Gastroesophageal sphincter (tissue), 4 donors: ENCODE results near the gene MRPS10. TPM values are rescaled to one million over a fixed set of nuclear protein-coding genes. Genes with fewer than 3 reads are reported as not detected.
"Not testable (repeated sequence)": the region's sequence is repeated elsewhere in the genome, so short reads cannot be mapped to it uniquely, and the experiment has no call there.

Experiments
- ATAC-seq: fragments of 150-250 bp; one replicate; pipeline ENCODE4 v1.9.1; 2016; ENCODE audit warnings: mild to moderate bottlenecking, moderate library complexity
- H3K27ac ChIP-seq, 4 donors: fragments of 200-600 bp; sonication (generic) in 3 of 4; 1 replicate in 3 of 4; 2 replicates in 1 of 4; pipeline ENCODE4 v1.5.1; 2016 to 2019
- H3K27me3 ChIP-seq: fragments of 200-600 bp; sonication (generic); one replicate; pipeline ENCODE4 v1.5.1; 2019
- H3K36me3 ChIP-seq, 2 donors: fragments of 200-600 bp; sonication (generic); one replicate each; pipeline ENCODE4 v1.5.1; 2019; ENCODE audit warnings: control low read depth in 1 of 2
- H3K4me1 ChIP-seq, 3 donors: fragments of 200-600 bp; sonication (generic); 1 replicate in 2 of 3; 2 replicates in 1 of 3; pipeline ENCODE4 v1.5.1; 2016 to 2019; ENCODE audit warnings: control low read depth in 2 of 3
- H3K4me3 ChIP-seq, 2 donors: fragments of 200-600 bp; sonication (generic); one replicate each; pipeline ENCODE4 v1.5.1; 2019; ENCODE audit warnings: mild to moderate bottlenecking in 1 of 2, moderate library complexity in 1 of 2
- H3K9me3 ChIP-seq, 3 donors: fragments of 200-600 bp; sonication (generic); one replicate each; pipeline ENCODE4 v1.5.1; 2017 to 2019; ENCODE audit warnings: control low read depth in 2 of 3
- EP300 ChIP-seq: sonication (generic); formaldehyde crosslinking; IDR thresholded peaks from one replicate; pipeline ENCODE4 v1.6.1; 2017; ENCODE audit warnings: antibody characterized with exemption, mild to moderate bottlenecking
- POLR2A ChIP-seq, 2 donors: fragments of 450-650 bp; IDR thresholded peaks; one replicate each; pipeline ENCODE4 v1.6.1; 2017; ENCODE audit warnings: antibody characterized with exemption in 2 of 2, mild to moderate bottlenecking in 2 of 2, moderate library complexity in 1 of 2
- POLR2AphosphoS5 ChIP-seq: sonication (generic); formaldehyde crosslinking; IDR thresholded peaks from one replicate; pipeline ENCODE4 v1.6.1; 2017; ENCODE audit warnings: antibody characterized with exemption
- WGBS, 2 donors: methylation state at CpG; one replicate each; pipeline ENCODE4 v1.1.5; 2018; ENCODE audit warnings: low coverage in 1 of 2; 5-methylcytosine and 5-hydroxymethylcytosine counted together
- total RNA-seq, 4 donors: library from RNA; depleted of rRNA; stranded (reverse); fragments of >200 nt; gene quantifications; one replicate each; pipeline ENCODE4 v1.1.0, GENCODE V29; 2016
- TF ChIP-seq, protein P1 (sequence below), 4 experiments: fragments of 200-600 bp in 2 of 4; fragments of 450-650 bp in 2 of 4; sonication (generic) in 1 of 4; IDR thresholded peaks; one replicate each; pipeline ENCODE4 v1.5.1; 2017 to 2019; ENCODE audit warnings: antibody characterized with exemption in 4 of 4, mild to moderate bottlenecking in 2 of 4, moderate library complexity in 2 of 4

The MRPS10 gene
- total RNA-seq, 4 donors from 2014 or later = 29.2 to 45.1 (median 34.8) TPM

DNA sequence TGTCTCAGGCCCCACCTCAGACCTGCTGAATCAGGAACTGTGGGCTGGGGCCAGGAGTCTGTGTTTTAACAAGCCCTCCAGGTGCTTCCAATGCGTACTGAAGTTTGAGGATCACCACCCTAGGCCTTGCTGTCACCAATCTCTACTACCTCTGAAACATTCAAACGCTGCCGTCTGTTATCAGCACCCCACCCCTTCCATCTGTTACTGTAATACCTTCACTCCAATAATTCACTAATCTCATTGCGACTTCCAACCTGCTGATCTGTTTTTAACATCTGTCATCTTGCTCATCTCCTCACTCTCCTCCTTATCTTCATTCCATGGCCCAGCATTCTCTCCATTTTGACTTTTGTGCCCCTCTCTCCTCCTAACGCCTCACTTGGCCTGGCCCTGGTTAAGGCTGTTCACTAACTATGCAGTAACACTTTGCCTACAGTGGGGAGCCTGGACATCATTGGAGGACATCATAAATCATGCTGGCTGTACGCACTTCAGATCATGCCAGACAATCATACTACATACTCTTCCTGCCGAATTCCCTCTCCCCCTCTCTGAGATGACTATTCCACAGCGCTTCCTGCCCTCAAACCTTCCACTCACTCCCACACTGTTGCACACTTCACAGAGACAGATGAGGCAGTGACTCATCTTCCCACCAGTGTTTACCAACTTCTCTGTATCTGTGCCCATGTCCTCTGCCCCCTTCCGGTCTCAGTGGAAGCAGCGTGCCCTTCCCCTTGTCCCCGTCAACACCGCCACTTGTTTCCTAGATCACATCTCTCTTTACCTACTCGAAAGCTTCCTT, 19.9 kb downstream of the MRPS10 start:
- no peak for ATAC-seq
- 62 to 64% methylated on average over 12 to 13 of the region's 13 CpGs for WGBS, 2 donors
- H3K36me3 ChIP-seq = peaks cover 0 to 11% of the 10 kb centered on the region in 2 donors
- H3K4me3 ChIP-seq = no peak overlapping the region
- peaks cover 0 to 20% (median 4%) of the 10 kb centered on the region in 3 donors for H3K4me1 ChIP-seq
- no peak overlapping the region for H3K27ac ChIP-seq
- TF ChIP-seq POLR2AphosphoS5 = no peak
- TF ChIP-seq, protein P1, sequence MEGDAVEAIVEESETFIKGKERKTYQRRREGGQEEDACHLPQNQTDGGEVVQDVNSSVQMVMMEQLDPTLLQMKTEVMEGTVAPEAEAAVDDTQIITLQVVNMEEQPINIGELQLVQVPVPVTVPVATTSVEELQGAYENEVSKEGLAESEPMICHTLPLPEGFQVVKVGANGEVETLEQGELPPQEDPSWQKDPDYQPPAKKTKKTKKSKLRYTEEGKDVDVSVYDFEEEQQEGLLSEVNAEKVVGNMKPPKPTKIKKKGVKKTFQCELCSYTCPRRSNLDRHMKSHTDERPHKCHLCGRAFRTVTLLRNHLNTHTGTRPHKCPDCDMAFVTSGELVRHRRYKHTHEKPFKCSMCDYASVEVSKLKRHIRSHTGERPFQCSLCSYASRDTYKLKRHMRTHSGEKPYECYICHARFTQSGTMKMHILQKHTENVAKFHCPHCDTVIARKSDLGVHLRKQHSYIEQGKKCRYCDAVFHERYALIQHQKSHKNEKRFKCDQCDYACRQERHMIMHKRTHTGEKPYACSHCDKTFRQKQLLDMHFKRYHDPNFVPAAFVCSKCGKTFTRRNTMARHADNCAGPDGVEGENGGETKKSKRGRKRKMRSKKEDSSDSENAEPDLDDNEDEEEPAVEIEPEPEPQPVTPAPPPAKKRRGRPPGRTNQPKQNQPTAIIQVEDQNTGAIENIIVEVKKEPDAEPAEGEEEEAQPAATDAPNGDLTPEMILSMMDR (IDR thresholded peaks at IDR 0.05) = no peak
- no peak for TF ChIP-seq POLR2A (IDR thresholded peaks at IDR 0.05)
- no peak for TF ChIP-seq EP300
- H3K27me3 ChIP-seq = no peaks in the 10 kb centered on the region
- no peaks in the 10 kb centered on the region for H3K9me3 ChIP-seq

DNA sequence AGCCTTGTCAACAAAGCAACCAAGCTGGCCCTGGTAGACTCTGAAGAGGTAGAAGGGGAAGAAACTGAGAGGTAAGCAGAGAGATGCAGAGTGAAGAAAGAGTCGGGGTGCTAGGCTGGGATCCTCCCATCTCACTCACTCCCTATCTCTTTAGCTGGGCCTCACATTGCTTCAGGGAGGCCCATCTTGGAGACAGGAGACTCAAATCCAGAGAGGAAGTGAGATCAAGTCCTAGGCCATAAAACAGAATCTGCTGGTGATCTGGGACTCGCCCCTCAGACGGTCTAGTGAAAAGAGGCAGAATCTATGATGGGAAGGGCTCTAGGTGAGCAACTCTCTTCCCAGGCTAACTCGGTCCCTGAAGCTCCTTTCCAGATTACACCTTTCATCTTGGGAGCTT, 22.2 kb downstream of the MRPS10 start:
- no peak for ATAC-seq

DNA sequence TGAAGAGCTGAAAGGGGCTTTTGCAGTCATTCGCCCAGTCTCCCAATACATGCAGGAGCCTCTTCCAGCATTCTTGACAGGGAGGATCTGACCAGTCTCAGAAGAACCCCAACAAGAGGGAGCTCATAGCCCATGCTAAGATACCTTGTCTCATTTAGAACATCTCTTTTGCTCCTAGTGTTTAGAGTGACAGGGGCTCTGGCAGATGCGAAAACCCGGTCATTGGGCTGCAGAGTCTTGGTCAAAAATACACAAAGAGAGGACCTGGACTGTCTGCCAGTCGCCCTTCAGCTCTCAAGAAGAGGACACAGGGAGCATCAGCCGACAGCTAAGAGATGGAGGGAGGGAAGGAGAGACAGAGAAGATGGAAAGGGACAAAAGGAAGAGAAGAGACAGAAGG, 23.6 kb downstream of the MRPS10 start:
- TF ChIP-seq POLR2AphosphoS5 (no peak), EP300 (no peak), POLR2A (IDR thresholded peaks at IDR 0.05) (no peak)
- TF ChIP-seq, protein P1 (IDR thresholded peaks at IDR 0.05) = no peak
- Histone ChIP-seq H3K4me1 (no peaks in the 10 kb centered on the region), H3K9me3 (no peaks in the 10 kb centered on the region), H3K36me3 (peaks cover 0 to 4% of the 10 kb centered on the region in 2 donors), H3K27me3 (no peaks in the 10 kb centered on the region), H3K4me3 (no peak overlapping the region), H3K27ac (no peak overlapping the region)
- WGBS, 2 donors = 88 to 93% methylated on average over 2 to 5 of the region's 5 CpGs
- ATAC-seq = no peak

More for the DNA sequence above, 22.2 kb downstream of the MRPS10 start:
- no peak for TF ChIP-seq POLR2A (IDR thresholded peaks at IDR 0.05)
- TF ChIP-seq, protein P1 (IDR thresholded peaks at IDR 0.05) = no peak
- TF ChIP-seq POLR2AphosphoS5 = no peak
- no peak for TF ChIP-seq EP300
- Histone ChIP-seq H3K4me1 (peaks cover 0 to 9% (median 3%) of the 10 kb centered on the region in 3 donors), H3K27ac (no peak overlapping the region), H3K4me3 (no peak overlapping the region), H3K36me3 (no peaks in the 10 kb centered on the region), H3K27me3 (no peaks in the 10 kb centered on the region), H3K9me3 (no peaks in the 10 kb centered on the region)
- WGBS, 2 donors = 75 to 80% methylated on average over 1 to 4 of the region's 4 CpGs

DNA sequence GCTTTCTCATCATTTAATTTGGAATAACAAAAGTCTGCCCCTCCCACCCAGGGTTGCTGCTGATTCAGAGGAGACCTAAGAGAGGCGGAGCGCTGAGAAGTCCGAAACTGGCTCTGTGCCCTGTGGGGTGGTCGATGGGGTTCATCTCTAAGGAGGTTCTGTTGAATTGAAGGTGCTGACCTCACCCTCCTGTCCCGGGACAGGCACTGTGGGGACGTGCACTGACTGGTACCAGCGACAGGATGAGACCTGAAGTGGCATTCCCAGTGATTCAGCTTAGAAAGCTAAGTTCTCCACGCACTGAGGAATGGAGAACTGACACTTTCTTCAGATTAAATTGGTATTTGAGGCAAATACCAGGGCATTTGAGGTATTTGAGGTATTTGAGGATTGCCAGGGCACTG, 24.2 kb downstream of the MRPS10 start:
- Histone ChIP-seq H3K36me3 (peaks cover 0 to 4% of the 10 kb centered on the region in 2 donors), H3K27me3 (no peaks in the 10 kb centered on the region), H3K27ac (no peak overlapping the region), H3K9me3 (no peaks in the 10 kb centered on the region), H3K4me3 (no peak overlapping the region), H3K4me1 (no peaks in the 10 kb centered on the region)
- TF ChIP-seq POLR2A (IDR thresholded peaks at IDR 0.05) (no peak), EP300 (no peak), POLR2AphosphoS5 (no peak)
- TF ChIP-seq, protein P1 (IDR thresholded peaks at IDR 0.05) = no peak
- 39 to 57% methylated on average over 3 to 5 of the region's 8 CpGs for WGBS, 2 donors
- no peak for ATAC-seq

DNA sequence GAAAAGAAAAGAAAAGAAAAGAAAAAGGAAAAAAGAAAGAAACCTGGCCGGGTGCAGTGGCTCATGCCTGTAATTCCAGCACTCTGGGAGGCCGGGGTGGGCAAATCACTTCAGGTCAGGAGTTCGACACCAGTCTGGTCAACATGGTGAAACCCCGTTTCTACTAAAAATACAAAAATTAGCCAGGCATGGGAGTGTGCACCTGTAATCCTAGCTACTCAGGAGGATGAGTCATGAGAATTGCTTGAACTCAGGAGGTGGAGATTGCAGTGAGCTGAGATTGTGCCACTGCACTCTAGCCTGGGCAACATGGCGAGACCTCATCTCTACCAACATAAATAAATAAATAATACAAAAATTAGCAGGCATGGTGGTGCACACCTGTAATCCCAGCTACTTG, 25.3 kb downstream of the MRPS10 start:
- not testable (repeated sequence) for ATAC-seq, H3K4me1 ChIP-seq, H3K27ac ChIP-seq, H3K4me3 ChIP-seq, H3K9me3 ChIP-seq, H3K27me3 ChIP-seq, H3K36me3 ChIP-seq
- WGBS, 2 donors = 96 to 100% methylated on average over 1 to 5 of the region's 5 CpGs
